ENCODE measurements around the gene ATXN7L3.

- TF ChIP-seq, protein P1, sequence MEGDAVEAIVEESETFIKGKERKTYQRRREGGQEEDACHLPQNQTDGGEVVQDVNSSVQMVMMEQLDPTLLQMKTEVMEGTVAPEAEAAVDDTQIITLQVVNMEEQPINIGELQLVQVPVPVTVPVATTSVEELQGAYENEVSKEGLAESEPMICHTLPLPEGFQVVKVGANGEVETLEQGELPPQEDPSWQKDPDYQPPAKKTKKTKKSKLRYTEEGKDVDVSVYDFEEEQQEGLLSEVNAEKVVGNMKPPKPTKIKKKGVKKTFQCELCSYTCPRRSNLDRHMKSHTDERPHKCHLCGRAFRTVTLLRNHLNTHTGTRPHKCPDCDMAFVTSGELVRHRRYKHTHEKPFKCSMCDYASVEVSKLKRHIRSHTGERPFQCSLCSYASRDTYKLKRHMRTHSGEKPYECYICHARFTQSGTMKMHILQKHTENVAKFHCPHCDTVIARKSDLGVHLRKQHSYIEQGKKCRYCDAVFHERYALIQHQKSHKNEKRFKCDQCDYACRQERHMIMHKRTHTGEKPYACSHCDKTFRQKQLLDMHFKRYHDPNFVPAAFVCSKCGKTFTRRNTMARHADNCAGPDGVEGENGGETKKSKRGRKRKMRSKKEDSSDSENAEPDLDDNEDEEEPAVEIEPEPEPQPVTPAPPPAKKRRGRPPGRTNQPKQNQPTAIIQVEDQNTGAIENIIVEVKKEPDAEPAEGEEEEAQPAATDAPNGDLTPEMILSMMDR (IDR thresholded peaks at IDR 0.05), result no peak
- no peak for TF ChIP-seq POLR2A (IDR thresholded peaks at IDR 0.05)
Measured at GRCh38 chr17:44213403-44214229, 13.9 kb upstream of the ATXN7L3 start.
